IPS-NIHi11 (cell line): ENCODE results near the gene ASPHD1.
"Not testable (repeated sequence)": the region's sequence is repeated elsewhere in the genome, so short reads cannot be mapped to it uniquely, and the experiment has no call there.

Source experiments
- DNase-seq: peaks from one replicate; pipeline ENCODE4 v3.0.0; 2012; ENCODE audit warnings: mixed read lengths, low spot score

ASPHD1 gene

DNA sequence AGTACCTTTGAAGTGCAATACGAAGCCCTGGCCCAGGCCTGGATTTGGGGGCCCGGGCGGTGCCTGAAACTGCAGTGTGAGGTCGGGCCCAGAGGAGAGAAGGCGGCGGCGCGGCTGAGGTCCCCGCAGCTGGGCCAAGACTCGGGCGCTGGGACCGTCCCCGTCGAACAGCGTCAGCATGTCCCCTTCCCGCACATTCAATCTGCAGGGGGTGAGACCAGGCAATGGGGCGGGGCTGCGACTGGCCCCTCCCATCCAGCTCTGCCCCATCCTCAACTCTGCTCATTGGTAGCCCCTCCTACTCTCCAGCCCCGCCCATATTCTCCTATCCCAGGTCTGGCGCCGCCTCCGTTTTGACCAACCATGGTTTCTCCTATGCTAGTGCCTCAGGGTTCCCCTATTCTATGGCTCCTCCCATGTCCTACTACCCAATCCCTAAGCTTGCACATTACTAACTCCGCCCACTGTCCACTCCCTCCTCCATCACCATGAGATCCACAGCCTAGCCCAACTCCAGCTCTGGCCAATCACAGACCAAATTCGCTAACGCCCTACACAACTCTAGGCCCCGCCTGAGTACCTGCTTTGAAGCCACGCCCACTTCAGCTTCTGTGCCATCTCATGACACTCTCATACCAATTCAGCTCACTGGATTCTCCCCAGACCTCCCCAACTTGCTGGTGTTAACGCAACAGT lies 22.9 kb upstream of the ASPHD1 start:
- peak; percentile 98 for DNase-seq

GRCh38 chr16:29878172-29878571 lies 22.1 kb upstream of the ASPHD1 start:
- no peak for DNase-seq

DNA sequence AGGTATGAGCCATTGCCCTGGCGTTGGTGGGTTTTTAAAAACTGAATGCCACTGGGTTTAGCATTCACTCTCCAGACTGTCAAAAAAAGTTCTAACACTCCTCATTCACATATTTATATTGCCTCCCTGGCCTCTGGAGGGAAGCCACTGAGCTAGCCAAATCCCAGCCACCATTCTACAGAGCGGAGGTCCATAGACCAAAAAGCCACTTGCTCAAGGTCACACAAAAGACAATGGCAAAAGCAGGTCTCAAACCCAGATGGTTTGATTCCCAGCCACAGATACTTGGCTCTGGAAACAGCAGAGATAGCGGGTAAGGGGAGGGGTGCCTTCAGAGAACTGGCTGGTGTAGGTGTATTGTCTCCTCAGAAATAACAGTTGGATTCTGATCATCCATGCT lies 19.2 kb upstream of the ASPHD1 start:
- DNase-seq: no peak

DNA sequence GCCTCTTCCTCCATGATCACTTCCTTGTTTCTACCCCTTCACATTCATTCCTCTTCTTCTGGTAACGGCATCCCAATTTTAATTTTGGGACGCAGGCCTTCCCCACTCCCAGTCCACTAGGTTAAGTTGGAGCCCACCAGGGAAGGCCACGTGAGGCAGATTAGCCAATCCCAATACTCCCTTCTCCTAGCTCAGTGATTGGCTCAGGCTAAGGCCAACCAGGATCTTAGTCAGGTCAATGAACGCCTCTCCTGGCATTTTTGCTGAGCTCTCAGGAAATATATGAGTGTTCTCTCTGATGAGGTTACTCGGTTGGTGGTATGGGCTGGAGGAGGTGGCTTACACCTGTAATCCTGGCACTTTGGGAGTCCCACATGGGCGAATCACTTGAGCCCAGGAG lies 16.3 kb upstream of the ASPHD1 start:
- DNase-seq: no peak

- not testable (repeated sequence) for DNase-seq
Measured at GRCh38 chr16:29889372-29889771, 10.9 kb upstream of the ASPHD1 start.

DNA sequence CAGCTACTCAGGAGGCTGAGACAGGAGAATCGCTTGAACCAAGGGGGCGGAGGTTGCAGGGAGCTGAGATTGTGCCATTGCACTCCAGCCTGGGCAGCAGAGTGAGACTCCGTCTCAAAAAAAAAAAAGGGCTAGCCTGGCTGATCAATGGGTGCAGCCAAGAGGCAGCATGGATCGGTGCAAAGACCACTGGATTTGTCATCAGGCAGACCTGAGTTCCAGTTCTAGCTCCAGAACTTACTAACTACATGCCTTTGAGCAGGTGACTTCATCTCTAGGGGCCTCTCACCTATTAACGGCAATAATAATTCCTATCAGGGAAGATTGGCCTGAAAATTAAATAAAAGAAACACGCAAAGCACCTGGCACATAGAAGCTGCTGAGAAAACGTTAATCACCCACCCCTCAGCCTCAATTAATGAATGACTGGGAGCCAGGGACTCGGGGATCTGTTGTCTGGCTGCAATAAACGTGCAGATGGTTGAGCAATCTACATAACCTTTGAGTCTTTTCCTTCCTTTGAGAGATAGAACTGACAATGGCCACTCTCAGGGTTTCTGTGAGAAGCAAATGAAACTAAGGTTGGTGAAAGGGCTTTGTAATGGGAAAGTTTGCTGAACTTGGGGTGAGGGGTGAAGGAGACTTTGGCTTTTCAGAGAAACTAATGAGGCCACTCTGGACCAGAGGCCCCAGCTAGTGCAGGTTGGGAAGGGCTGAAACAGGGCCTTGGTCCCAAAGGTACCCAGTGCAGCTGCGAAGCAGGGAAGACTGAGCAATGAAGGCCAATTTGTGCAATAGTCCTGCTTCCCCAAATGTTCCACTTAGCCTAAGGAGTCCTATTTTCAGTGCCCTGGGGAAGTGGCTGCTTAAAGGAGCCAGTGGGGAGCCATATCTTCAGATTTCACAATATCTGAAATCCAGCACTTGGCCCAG lies 8.5 kb upstream of the ASPHD1 start:
- no peak for DNase-seq

DNA sequence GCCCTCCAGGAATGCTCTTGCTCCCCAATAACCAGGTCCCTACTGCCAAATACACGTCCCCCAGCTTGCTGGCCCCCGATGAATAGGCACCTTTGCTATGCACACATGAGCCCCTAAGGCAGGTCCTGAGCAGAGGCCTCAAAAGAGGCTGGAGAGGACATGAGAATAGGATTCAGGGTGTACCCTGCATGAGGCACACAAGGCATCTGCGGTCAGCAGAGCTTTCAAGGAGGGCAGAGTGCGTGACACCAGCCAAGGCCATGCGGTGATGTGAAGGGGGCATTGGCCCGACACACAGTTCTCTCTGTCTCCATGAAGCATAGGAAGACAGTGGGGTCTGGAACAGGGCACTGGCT lies 7.9 kb upstream of the ASPHD1 start:
- DNase-seq: no peak

GRCh38 chr16:29893553-29893952 lies 6.7 kb upstream of the ASPHD1 start:
- no peak for DNase-seq

GRCh38 chr16:29894352-29894751 lies 5.9 kb upstream of the ASPHD1 start:
- no peak for DNase-seq

DNA sequence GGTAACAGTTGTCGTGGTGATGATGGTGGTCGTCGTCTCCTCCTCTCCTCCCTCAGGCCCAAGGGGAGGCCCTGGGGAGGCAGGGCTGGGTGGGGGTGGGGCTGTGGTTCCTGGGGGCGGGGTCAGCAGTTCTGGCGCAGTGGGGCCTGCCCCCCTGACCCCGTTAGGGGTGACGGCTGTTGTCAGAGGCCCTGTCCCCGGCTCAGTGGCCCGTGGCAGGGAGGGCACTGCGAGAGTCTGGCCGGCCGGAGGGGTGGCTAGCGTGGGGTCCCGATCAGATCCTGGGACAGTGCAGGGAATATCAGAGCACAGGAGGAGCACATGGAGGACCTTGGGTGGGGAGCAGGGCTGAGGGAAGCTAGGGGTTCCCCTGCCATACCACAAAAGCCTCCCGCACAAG lies 3.4 kb upstream of the ASPHD1 start:
- peak; percentile 2 for DNase-seq

DNA sequence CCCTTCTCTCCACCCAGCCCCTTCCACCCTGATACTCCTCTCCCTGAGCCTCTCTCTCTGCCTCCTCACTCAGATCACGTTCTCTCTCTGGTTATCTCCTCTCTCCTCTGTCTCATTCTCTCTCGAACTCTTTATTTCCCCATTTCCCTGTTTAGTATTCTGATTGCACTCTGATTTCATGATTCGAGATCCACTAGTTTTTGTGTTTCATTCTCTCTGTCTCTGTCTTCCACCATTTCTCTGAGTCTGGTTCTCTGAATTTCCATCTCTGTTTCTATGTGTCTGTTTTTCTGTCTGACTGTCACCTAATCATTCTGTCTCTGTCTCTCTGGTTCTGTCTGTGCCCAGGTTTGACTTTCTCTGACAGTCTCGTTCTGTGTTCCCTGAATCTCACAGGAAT lies 3.0 kb upstream of the ASPHD1 start:
- DNase-seq: no peak

DNA sequence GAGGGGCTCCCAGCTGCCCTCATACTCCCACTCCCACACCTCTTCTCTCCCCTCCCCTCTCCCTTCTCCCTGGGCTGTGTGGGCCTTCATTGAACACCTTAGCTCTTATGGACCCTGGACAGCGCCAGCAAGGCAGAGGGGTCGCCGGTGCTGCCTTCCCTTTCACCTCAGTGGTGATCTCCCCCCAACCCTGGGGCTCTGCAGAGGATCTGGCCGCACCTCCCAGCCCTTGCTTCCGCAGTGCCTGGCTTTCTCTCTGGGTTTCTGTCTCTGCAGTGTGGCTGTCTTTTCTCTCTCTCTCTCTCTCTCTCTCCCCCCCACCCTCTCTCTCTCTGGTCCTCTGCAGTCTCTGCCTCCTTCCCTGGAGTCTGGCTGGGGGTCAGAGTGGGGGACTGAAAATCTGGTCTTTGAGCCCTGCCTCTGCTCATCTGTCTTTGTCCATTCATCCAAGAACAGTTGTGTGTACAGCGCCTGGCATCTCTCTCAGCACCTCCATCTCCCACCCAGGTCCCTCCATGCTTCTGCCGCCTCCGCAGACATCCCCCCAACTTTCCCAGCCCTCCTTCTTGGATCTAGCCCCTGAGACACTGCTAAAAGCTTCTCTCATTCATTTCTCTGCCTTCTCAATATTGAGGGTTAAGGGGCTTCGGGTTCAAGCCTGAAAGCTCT lies 2.0 kb upstream of the ASPHD1 start:
- peak; percentile 46 for DNase-seq

- DNase-seq: peak; percentile 86
Measured at GRCh38 chr16:29898804-29899515, 1.3 kb upstream of the ASPHD1 start.

DNA sequence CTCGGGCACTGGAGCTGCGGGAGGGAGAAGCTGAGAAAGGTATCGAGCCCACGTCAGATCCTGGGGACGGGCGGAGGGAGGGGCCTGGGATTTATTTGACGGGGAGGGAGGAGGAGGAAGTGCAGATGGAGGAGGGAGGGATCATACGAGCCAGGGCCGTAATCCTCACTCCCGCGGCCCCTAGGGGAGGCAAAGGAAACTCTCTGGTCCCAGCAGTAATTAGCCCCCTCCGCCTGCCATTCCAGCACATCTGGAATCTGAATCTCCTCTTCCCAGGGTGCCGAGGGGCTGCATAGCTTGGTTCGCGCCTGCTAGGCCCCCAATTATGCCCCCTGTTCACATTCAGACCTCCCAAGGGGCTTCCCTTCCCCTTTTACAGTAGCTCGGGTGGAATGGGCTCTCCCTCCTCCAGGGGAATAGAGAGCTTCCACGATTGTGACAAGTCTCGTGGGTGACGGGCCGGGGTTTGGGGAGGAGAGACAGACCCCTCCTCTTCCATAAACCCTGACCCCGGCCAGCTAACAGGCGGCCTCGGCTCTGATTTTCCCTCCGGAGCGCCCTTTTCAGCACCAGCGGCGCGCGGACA lies 679 bp upstream of the ASPHD1 start, which contains the start of gene SEZ6L2:
Gene SEZ6L2, minus strand, starts transcription at position 35 of the 586 bp plus-strand sequence. CDS start 531 bp downstream, outside the sequence.
- DNase-seq: peak; percentile 88

- peak; percentile 33 for DNase-seq
Measured at GRCh38 chr16:29900888-29901606, 759 bp downstream of the ASPHD1 start.

DNA sequence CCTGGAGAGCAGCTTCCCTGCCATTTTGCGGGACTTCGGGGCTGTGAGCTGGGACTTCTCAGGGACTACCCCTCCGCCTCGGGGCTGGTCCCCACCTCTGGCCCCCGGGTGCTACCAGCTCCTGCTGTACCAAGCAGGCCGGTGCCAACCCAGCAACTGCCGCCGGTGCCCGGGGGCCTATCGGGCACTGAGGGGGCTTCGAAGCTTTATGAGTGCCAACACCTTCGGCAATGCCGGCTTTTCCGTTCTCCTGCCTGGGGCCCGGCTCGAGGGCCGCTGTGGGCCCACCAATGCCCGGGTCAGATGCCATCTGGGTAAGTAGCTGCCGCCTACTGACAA lies 1.3 kb downstream of the ASPHD1 start:
- DNase-seq: no peak

DNA sequence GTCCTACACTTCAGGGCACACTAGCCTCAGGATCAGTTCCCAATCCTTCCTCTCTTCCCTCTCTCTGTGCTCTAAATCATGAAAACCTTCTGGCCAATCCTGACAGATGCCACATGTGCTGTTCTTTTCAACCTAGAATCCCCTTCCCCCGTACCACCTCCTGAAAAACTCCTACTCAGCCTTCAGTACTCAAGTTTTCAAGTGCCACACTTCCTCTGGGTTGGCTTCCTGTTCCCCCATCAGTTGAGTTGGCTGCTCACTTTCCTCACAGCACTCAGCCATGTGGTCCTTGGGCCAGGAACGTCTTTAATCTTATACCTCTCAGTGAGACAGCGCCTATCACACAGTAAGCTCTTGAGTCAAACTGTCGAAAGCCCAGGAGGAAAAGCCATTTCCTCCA lies 3.3 kb downstream of the ASPHD1 start:
- no peak for DNase-seq

DNA sequence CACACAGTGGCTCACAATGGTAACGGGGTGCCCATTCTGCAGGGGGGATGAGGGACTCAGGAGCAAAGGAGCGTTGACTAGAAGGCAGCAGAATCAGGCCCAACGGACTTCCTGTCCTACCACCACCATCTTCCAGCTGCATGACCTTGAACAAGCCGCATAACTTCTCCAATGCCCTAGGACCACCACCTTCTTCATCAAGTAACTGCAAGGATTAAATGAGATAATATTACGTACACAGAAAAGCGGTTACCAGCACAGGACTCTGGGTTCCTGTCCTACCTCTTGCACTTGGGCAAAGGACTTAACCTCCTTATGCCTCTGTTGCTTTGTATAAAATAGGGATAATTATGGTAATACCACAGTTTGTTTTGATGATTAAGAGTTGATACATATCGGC lies 4.7 kb downstream of the ASPHD1 start:
- no peak for DNase-seq

DNA sequence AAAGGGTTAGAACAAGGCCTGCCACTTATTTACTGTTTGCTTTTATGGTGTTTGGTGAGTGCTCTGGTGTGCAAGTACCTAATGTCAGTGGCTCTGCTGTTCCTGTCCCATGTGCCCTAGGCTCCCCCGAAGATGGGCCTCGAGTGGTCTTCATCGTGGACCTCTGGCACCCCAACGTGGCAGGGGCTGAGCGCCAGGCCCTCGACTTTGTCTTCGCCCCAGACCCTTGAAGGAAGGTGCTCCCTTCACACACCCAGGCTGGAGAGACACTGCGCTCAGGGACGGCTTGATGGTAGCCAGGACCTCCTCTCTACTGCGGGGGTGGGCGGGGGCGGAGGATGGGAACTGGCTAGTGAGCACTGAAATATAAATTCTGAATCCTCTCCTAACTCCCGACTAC lies 5.4 kb downstream of the ASPHD1 start:
- DNase-seq: no peak

DNA sequence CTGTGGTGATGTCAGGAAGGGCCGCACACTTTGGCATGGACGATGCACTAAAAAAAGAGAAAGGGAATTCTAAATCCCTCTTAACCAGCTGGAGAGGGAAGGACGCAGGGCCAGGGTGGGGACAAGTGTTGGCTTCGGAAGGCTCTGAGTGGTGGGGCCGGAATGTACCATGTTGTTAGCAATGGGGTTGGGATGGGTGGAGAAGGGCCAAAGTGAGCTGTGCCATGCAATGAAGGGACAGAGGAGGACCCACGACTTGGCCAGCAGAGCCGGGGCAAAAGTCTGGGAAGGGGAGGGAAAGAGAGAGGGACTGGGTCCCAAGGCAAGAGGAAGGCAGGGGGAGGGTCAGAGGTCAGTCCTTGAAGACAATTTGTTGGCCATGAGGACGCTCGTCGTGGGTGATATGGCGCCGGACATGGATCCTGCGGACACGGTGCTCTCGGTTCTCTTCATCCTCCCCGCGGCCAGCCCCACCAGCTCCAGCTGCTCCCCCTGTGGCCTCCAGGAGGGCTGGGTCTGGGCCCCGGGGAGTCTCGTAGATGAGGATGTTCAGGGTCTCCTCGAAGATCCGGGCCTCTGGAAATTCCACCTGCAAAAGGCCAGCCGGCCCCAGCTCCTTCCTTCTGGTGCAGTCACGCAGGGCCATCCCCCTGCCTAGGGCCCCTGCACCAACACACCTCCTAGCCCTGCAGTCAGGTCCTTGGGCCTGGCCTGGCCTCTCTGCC lies 6.4 kb downstream of the ASPHD1 start:
- no peak for DNase-seq

GRCh38 chr16:29907973-29908372 lies 7.7 kb downstream of the ASPHD1 start:
- no peak for DNase-seq
